Measurements from ENCODE around the gene ADD1. TPM values are rescaled to one million over a fixed set of nuclear protein-coding genes. Genes with fewer than 3 reads are reported as not detected.
A peak's percentile ranks its signal among the peaks of the same experiment; 100 is the strongest.

The ADD1 gene
- total and polyA plus RNA-seq, 2 of the 13 experiments (the other 11 are each of a cell fraction or from before 2014, with no cell fraction given) = 73.9 to 122 TPM

GRCh38 chr4:2932321-2932950 lies 88.8 kb downstream of the ADD1 start (continued):
- TF ChIP-seq HNRNPL (IDR thresholded peaks at IDR 0.05; ENCODE audit: low read depth, low read length) (0 out of 2 replicates have a peak, but pooled peaks have one; percentile 39), PRDM15 (CRISPR knock-in tag; IDR thresholded peaks at IDR 0.05) (no peak), AGO1 (IDR thresholded peaks at IDR 0.05; ENCODE audit: low read depth, low read length, poor library complexity, severe bottlenecking) (peak; percentile 47), ZC3H13 (CRISPR knock-in tag; IDR thresholded peaks at IDR 0.05) (no peak), ZNF230 (CRISPR knock-in tag; IDR thresholded peaks at IDR 0.05) (no peak), UBTF (CRISPR knock-in tag; IDR thresholded peaks at IDR 0.05) (no peak), ZFX (CRISPR knock-in tag; IDR thresholded peaks at IDR 0.05; ENCODE audit: low read depth) (0 out of 2 replicates have a peak, but pooled peaks have one; percentile 9), SUZ12 (IDR thresholded peaks at IDR 0.05; ENCODE audit: low read depth, low read length) (no peak), SOX6 (IDR thresholded peaks at IDR 0.05) (no peak), SOX6 (CRISPR knock-in tag; IDR thresholded peaks at IDR 0.05) (no peak), ARHGAP35 (CRISPR knock-in tag; IDR thresholded peaks at IDR 0.05; ENCODE audit: borderline replicate concordance) (no peak), U2AF2 (IDR thresholded peaks at IDR 0.05; ENCODE audit: low read depth, low read length) (no peak)
- TF ChIP-seq, protein P1, sequence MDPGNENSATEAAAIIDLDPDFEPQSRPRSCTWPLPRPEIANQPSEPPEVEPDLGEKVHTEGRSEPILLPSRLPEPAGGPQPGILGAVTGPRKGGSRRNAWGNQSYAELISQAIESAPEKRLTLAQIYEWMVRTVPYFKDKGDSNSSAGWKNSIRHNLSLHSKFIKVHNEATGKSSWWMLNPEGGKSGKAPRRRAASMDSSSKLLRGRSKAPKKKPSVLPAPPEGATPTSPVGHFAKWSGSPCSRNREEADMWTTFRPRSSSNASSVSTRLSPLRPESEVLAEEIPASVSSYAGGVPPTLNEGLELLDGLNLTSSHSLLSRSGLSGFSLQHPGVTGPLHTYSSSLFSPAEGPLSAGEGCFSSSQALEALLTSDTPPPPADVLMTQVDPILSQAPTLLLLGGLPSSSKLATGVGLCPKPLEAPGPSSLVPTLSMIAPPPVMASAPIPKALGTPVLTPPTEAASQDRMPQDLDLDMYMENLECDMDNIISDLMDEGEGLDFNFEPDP (CRISPR knock-in tag; conservative IDR thresholded peaks at IDR 0.05) = no peak
